ENCODE results near the gene CHMP2A. TPM values are rescaled to one million over a fixed set of nuclear protein-coding genes. Genes with fewer than 3 reads are reported as not detected.

Gene CHMP2A
- polyA plus RNA-seq, 2 of the 4 experiments (the other 2 are of a cell fraction), result 198 to 280 TPM

DNA sequence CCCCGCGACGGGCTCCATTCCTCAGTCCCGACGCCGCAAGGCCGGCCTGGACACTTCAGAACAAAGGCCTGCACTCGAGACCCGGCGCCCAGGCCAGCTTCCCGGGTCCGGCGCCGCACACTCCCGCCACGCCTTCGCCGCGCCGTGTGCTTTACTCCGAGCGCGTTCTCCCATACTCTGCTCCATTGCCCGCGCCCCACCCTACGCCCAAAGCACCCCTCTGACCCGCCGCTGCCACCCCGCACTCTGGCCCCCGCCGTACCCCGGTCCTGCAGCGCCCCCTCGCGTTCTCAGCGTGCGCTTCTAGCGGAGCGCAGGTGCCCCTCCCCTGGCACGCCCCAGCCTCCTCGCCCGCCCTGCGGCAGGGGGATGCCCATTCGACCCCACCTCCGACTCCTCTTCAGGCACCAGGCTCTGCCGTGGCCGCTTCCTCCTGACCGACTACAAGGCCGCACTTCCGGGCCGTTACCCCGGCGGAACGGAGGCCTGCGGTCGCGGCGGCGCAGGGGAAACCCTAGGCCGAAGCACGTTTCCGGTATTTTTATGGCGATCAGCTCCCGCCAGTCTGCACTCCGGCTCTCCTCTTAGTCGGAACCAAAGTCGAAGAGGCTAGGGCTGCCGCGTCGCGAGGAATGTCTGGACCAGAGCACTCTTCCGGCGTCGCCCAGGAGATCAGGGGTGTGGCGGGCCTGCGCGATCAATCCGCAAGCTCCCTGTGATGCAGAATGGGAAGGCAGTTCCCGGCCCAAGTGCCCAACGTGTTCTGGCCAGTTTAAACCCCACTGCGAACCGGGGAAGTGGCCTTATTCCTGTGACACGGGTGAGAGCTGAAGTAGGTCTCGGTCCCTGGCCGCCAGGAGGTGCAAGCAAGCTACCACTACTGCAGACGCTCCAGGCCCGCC lies 35.3 kb downstream of the CHMP2A start, which contains the start of gene ZBTB45:
Gene ZBTB45 (minus strand): TSS at position 456 of the 902 bp plus-strand sequence. CDS start 2,137 bp downstream, outside the sequence.
- peaks cover 16% of the 10 kb centered on the region for H3K4me1 ChIP-seq
- ATAC-seq (peak; percentile 85 to 88), FAIRE-seq (peak; percentile 65), DNase-seq (ENCODE audit: low read depth in 1 of 2, low spot score in 1 of 2) (peak; percentile 90 to 99)
- peak within 1 kb of the TSS; percentile 65 for H3K4me3 ChIP-seq
- H3K9me3 ChIP-seq, result no peaks in the 10 kb centered on the region
- CTCF ChIA-PET, result interaction anchor here (0.7 to 8.6 kb wide), 69 partner anchors 10 to 1130 kb away, joined by 3 to 222 read pairs (median 5); partner anchors contain the start of genes CHMP2A, SLC27A5, TRIM28 and UBE2M
- POLR2A ChIA-PET, result interaction anchor here (0.5 to 5.7 kb wide), 31 partner anchors 9 to 768 kb away, joined by 3 to 184 read pairs (median 5); partner anchors contain the start of genes CHMP2A, ERVK3-1, MZF1 and SLC27A5
- H3K4me2 ChIP-seq, result peak within 1 kb of the TSS; percentile 98
- WGBS (ENCODE audit: missing lambda C conversion rate), result 2% methylated on average over 42 of the region's 87 CpGs
- peak within 1 kb of the TSS; percentile 86 to 92 for H3K27ac ChIP-seq
- TF ChIP-seq CEBPB (IDR thresholded peaks at IDR 0.05) (peak in 1 of 2 experiments; percentile 67; a peak in 2 of 4 replicates), REST (IDR thresholded peaks at IDR 0.05) (no peak), KDM5A (IDR thresholded peaks at IDR 0.05) (peak; percentile 98), CBX8 (IDR thresholded peaks at IDR 0.05) (no peak), CHD2 (IDR thresholded peaks at IDR 0.05; ENCODE audit: low read length, partially characterized antibody) (peak; percentile 41), SMC3 (IDR thresholded peaks at IDR 0.05) (peak; percentile 72), RARB (CRISPR knock-in tag; IDR thresholded peaks at IDR 0.05) (peak; percentile 71; the same call in 1 of the 2 replicates), MYC (IDR thresholded peaks at IDR 0.05; ENCODE audit: borderline replicate concordance, low read length) (peak; percentile 80), FOXS1 (CRISPR knock-in tag; IDR thresholded peaks at IDR 0.05) (peak; percentile 65; the same call in 1 of the 2 replicates), POLR2AphosphoS2 (conservative IDR thresholded peaks at IDR 0.05; ENCODE audit: low read length) (no peak), ZC3H11A (IDR thresholded peaks at IDR 0.05) (peak; percentile 50; the same call in 1 of the 2 replicates), NPAS2 (CRISPR knock-in tag; IDR thresholded peaks at IDR 0.05; ENCODE audit: borderline replicate concordance) (no peak), EP300 (IDR thresholded peaks at IDR 0.05) (peak in 1 of 2 experiments; percentile 41; a peak in 1 of 5 replicates), BHLHE40 (IDR thresholded peaks at IDR 0.05; ENCODE audit: low read depth, low read length) (no peak), MAZ (IDR thresholded peaks at IDR 0.05; ENCODE audit: borderline replicate concordance, low read depth, low read length) (peak; percentile 92), TP53 (CRISPR knock-in tag; IDR thresholded peaks at IDR 0.05) (peak; percentile 75), RNF2 (IDR thresholded peaks at IDR 0.05; ENCODE audit: borderline replicate concordance, low read depth) (no peak), PHF8 (IDR thresholded peaks at IDR 0.05; ENCODE audit: borderline replicate concordance, low read depth) (peak; percentile 80), ZSCAN20 (CRISPR knock-in tag; IDR thresholded peaks at IDR 0.05) (no peak), EHF (CRISPR knock-in tag; IDR thresholded peaks at IDR 0.05) (peak; percentile 77; the same call in 1 of the 2 replicates), EHMT2 (IDR thresholded peaks at IDR 0.05; ENCODE audit: low read depth) (no peak), RAD21 (conservative IDR thresholded peaks at IDR 0.05 in 1 of 2, IDR thresholded peaks at IDR 0.05 in 1 of 2) (peak; percentile 83 to 92), RFX5 (IDR thresholded peaks at IDR 0.05) (0 out of 2 replicates have a peak, but pooled peaks have one; percentile 68), HDAC2 (IDR thresholded peaks at IDR 0.05) (no peak; the same call in 1 of the 2 replicates), ESRRA (IDR thresholded peaks at IDR 0.05; ENCODE audit: borderline replicate concordance, low read length) (peak; percentile 42; the same call in 1 of the 2 replicates), ZFP36 (IDR thresholded peaks at IDR 0.05; ENCODE audit: borderline replicate concordance, partially characterized antibody) (peak; percentile 27), ELK1 (IDR thresholded peaks at IDR 0.05; ENCODE audit: low read depth, low read length) (peak; percentile 82)
- TF ChIP-seq, protein P1, sequence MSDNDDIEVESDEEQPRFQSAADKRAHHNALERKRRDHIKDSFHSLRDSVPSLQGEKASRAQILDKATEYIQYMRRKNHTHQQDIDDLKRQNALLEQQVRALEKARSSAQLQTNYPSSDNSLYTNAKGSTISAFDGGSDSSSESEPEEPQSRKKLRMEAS (IDR thresholded peaks at IDR 0.05), result peak; percentile 98
- TF ChIP-seq, protein P2, sequence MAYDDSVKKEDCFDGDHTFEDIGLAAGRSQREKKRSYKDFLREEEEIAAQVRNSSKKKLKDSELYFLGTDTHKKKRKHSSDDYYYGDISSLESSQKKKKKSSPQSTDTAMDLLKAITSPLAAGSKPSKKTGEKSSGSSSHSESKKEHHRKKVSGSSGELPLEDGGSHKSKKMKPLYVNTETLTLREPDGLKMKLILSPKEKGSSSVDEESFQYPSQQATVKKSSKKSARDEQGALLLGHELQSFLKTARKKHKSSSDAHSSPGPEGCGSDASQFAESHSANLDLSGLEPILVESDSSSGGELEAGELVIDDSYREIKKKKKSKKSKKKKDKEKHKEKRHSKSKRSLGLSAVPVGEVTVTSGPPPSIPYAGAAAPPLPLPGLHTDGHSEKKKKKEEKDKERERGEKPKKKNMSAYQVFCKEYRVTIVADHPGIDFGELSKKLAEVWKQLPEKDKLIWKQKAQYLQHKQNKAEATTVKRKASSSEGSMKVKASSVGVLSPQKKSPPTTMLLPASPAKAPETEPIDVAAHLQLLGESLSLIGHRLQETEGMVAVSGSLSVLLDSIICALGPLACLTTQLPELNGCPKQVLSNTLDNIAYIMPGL (CRISPR knock-in tag; IDR thresholded peaks at IDR 0.05; ENCODE audit: borderline replicate concordance), result peak; percentile 93
- TF ChIP-seq, protein P3, sequence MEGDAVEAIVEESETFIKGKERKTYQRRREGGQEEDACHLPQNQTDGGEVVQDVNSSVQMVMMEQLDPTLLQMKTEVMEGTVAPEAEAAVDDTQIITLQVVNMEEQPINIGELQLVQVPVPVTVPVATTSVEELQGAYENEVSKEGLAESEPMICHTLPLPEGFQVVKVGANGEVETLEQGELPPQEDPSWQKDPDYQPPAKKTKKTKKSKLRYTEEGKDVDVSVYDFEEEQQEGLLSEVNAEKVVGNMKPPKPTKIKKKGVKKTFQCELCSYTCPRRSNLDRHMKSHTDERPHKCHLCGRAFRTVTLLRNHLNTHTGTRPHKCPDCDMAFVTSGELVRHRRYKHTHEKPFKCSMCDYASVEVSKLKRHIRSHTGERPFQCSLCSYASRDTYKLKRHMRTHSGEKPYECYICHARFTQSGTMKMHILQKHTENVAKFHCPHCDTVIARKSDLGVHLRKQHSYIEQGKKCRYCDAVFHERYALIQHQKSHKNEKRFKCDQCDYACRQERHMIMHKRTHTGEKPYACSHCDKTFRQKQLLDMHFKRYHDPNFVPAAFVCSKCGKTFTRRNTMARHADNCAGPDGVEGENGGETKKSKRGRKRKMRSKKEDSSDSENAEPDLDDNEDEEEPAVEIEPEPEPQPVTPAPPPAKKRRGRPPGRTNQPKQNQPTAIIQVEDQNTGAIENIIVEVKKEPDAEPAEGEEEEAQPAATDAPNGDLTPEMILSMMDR (IDR thresholded peaks at IDR 0.05), result peak; percentile 77

All from A549 (cell line).